Stimulated activated CD4-positive, alpha-beta T cell treated with anti-CD3 and anti-CD28 coated beads, Interleukin-15, amount 100 ng/mL, for 48 hours (primary cell): ENCODE data around the gene TREML4.

ENCODE experiments used
- DNase-seq, 2 donors: peaks; one replicate each; pipeline ENCODE4 v3.0.0-alpha.2; 2020; ENCODE audit warnings: low read depth in 2 of 2

Gene TREML4

GRCh38 chr6:41252401-41253169 lies 24.4 kb downstream of the TREML4 start:
- no peak for DNase-seq

- DNase-seq: no peak
Measured at GRCh38 chr6:41255110-41255509, 27.0 kb downstream of the TREML4 start.

- no peak for DNase-seq
Measured at GRCh38 chr6:41255638-41256246, 27.6 kb downstream of the TREML4 start.

DNA sequence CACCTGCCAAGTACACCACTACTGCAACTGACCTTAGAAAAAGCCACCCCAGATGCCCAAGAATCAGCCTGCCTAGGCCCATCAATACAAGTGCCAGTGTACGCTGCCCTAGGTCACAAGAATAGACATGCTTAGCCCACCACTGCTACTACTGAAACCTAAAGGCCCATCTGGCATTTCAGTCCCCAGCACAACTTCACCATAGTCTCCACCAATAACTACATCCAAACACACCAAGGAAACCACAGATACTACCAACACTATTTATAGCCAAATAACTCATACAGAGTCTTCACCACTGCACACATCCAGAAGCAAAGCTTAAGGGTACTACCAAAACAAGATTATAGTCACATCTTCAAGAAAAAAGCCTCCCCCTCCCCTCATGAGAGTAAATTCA lies 28.2 kb downstream of the TREML4 start:
- no peak for DNase-seq

DNA sequence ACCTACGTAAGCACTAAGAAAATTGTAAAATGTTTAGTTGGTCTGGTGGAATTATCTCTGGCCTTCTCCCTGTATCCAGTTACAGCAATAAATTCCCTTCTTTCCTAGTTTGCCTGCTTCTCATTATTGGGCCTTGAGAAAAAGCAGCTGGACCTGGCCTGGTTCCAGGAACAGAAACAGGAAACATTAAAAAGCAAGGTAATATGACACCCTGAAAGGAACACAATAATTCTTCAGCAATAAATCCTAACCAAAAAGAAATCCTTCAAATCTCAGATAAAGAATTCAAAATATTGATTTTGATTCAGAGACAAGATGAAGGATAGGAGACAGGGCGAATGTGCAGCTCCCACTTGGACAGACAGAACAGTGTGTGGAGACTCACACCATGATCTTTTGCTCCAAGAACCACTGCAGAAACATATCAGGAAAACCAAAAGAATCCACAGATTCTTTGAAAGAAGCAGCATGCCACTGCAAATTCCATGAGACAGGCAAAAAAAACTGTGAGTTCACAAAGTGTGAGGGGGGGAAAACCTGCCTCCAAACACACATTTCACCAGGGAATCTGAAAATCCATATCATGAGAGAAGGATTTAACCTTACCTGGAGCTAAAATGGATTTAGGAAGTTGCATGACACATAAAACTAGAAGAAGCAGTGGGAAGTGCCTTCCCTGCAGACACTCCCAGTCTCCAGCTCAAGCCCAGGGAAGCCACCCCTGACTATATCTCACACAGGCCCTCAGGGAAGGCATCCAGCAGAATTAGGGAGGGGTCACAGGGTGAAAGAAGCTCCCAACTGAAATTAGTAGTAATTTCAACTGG lies 29.4 kb downstream of the TREML4 start:
- DNase-seq: no peak

DNA sequence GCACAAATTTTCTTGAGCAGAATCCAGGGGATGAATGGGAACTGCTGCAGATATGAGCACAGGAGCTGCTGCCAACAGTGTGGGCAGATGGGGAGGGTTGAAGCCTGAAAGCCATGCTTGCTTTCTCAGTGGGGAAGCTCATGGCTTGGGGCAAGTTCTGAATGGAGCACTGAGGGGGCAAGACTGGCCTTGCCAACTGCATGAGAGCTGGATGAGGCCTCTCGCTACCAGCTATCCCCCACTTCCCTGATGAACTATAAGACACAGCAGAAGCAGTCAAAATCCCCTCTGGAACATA lies 30.0 kb downstream of the TREML4 start:
- no peak for DNase-seq

GRCh38 chr6:41262401-41262800 lies 34.3 kb downstream of the TREML4 start:
- no peak for DNase-seq

DNA sequence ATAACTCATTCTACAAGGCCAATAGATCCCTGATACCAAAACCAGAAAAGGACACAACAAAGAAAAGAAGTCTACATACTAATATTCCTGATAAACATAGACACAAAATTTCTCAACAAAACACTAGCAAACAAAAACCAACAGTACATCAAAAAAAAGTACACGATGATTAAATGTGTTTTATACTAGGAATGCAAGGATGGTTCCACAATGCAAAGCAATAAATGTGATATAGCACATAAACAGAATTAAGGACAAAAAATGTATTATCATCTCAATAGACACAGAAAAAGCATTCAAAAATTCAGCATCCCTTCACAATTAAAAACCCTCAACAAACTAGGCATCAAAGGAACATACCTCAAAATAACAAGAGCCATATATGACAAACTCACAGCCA lies 35.1 kb downstream of the TREML4 start:
- DNase-seq: no peak

GRCh38 chr6:41266541-41266940 lies 38.4 kb downstream of the TREML4 start:
- DNase-seq: no peak

- DNase-seq: no peak
Measured at GRCh38 chr6:41268478-41268877, 40.3 kb downstream of the TREML4 start.

GRCh38 chr6:41269166-41269565 lies 41.0 kb downstream of the TREML4 start:
- DNase-seq: no peak

DNA sequence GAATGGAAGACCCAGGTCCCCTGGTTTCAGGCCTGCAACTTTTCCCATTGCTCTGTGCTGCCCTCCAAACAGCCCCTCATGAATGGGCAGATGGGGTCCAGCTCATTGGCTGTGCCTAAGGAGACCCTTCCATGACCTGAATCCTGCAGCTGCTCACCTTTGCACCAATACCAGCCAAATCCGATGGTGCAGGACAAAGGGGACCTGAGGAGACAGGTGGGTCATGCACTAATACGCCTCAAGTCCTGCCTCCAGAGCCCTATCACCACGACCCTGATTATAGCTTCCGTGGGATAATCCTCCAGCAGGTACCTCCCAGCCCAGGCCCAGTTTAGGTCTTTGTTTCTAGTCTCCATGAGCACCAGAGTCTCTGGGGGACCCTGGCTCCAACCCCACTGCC lies 41.6 kb downstream of the TREML4 start:
- DNase-seq: no peak

DNA sequence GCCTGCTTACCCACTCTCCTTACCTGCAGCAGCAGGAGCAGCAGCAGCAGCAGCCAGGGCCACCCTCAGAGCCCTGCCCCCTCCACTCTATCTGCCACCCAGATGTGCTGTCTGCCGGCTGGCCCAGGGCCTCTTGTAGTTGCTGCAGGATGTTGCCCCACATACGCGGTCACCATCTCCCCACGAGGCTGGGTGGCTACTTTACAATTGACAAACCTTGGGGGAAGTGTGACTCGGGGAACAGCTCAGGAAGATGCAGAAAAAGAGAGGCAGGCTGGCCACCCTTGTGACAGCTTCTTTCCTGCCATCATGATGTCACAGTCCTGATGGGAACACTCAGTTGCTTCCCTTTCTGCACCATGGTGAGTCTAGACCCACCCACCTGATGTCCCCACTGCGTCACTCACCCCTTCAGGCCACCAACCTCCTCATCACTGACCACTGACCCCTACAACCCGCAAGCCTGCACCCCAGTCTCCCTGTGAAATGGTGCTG lies 43.8 kb downstream of the TREML4 start:
- no peak for DNase-seq

- DNase-seq: no peak
Measured at GRCh38 chr6:41272591-41273240, 44.6 kb downstream of the TREML4 start.

DNA sequence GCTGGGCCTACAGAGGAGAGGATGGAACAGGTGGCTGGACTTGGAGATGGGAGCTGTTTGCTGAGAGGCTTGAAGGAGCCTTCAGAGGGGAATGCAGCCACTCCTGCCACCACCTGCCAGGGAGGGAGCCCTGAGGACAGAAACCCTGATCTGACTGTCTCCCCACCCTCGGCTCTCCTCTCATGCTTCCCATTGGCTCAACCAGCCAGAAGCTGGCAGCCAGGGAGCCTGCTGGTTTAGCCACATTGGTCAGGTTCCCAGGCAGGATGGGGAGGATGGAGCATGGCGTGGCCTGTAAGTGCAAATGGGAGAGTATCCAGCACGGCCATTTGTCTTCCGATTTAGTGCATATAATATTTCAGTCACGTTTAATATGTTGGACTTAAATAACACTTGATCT lies 45.6 kb downstream of the TREML4 start:
- DNase-seq: no peak

GRCh38 chr6:41274256-41274655 lies 46.1 kb downstream of the TREML4 start:
- no peak for DNase-seq

DNA sequence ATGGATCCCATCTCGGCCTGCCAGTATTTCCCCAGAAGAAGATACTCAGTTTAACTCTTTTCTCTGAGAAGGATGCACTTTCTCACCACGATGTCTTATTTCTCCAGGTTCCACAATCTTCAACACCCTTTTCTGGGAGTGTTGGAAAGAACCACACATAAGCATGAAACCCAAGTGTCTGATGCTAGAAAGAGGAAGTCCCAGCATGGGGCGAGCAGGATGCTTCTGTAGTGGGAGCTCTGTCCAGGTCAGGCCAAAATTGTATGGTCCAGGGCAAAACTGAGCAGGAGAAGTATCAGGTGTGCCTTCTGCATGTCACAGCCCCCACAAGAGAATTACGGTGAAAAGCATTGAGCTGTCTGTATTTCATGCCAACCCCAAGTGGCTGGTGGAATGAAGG lies 47.3 kb downstream of the TREML4 start:
- DNase-seq: no peak

DNA sequence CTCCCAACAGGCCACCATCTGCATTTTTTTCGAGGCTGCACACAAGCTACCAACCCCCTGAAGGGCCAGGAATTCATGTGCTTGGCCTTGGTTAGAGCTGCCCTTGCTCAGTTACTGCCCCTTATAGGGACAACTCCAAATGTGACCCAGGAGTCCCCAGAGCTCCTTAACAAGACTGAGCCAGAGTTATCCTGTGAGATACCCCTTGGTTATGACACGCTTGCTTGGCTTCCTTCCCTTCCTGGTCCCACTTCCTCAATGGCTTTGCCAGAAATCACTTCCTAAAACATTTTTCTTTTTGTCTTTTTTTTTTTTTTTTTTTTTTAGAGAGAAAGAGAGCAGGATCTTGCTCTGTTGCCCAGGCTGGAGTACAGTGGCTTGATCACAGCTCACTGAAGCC lies 49.5 kb downstream of the TREML4 start:
- DNase-seq: no peak

DNA sequence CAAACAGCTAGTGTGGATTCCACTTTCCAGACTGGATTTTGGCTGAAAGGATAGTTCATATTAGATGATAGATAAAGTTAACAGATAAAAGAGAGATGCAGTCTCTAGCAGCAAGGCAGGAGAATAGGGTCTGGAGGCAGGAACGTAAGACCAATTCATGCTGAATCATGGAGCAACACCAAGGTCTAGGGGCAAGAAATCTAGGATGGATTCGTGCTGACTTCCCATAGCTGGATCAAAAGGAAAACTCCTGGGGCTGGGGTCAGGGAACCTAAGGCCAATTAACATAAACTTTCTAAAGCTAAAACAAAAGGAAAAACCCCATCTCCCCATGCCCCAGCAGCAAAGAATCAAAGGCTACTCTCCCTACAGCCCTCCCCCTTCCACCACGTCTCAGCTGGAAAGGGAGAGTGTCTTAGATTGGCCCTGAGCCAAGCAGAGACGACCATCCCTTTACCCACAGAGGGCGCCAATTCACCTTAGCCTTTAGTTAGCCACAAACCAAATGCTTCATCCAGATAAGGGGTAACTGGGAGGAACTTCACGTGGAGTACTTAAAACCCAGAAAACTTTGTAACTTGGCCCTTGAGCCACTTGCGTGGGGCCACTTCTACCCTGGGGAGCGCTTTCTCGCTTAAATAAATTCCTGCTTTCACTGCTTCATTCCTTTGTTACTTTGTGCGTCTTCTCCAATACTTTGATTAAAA lies 50.7 kb downstream of the TREML4 start:
- peak; percentile 48 to 66 for DNase-seq

- DNase-seq: no peak
Measured at GRCh38 chr6:41280381-41281057, 52.4 kb downstream of the TREML4 start.

- DNase-seq: no peak
Measured at GRCh38 chr6:41283600-41283999, 55.5 kb downstream of the TREML4 start.
